Neural progenitor cell (in vitro differentiated cells): Measurements from ENCODE around the gene TFDP1. TPM values are rescaled to one million over a fixed set of nuclear protein-coding genes. Genes with fewer than 3 reads are reported as not detected.

Source experiments
- DNase-seq: peaks from one replicate; pipeline ENCODE4 v3.0.0-alpha.2; 2016; ENCODE audit warnings: low spot score
- H2AFZ ChIP-seq: fragments of 200-600 bp; sonication (generic); replicated peaks from 2 replicates; pipeline ENCODE4 v1.6.1; 2016; ENCODE audit warnings: antibody characterized with exemption
- H3F3A ChIP-seq: fragments of 200-600 bp; sonication (generic); 2 replicates; pipeline ENCODE4 v1.6.1; 2016; ENCODE audit warnings: antibody characterized with exemption, low read depth
- H3K27ac ChIP-seq: fragments of 200-600 bp; sonication (generic); 2 replicates; pipeline ENCODE4 v1.5.1; 2016; ENCODE audit warnings: mild to moderate bottlenecking
- H3K27me3 ChIP-seq: fragments of 200-600 bp; sonication (generic); 2 replicates; pipeline ENCODE4 v1.6.1; 2016; ENCODE audit warnings: mild to moderate bottlenecking, moderate library complexity
- H3K36me3 ChIP-seq: fragments of 200-600 bp; sonication (generic); 2 replicates; pipeline ENCODE4 v1.5.1; 2016
- H3K4me1 ChIP-seq: fragments of 200-600 bp; sonication (generic); 2 replicates; pipeline ENCODE4 v1.6.1; 2016; ENCODE audit warnings: mixed run types
- H3K4me2 ChIP-seq: fragments of 200-600 bp; sonication (generic); 2 replicates; pipeline ENCODE4 v1.6.1; 2016
- H3K4me3 ChIP-seq: fragments of 200-600 bp; sonication (generic); 2 replicates; pipeline ENCODE4 v1.5.1; 2016
- H3K79me2 ChIP-seq: fragments of 200-600 bp; sonication (generic); 2 replicates; pipeline ENCODE4 v1.6.1; 2016; ENCODE audit warnings: low read depth
- H3K9ac ChIP-seq: fragments of 200-600 bp; sonication (generic); 2 replicates; pipeline ENCODE4 v1.6.1; 2016
- H3K9me3 ChIP-seq: fragments of 200-600 bp; sonication (generic); 2 replicates; pipeline ENCODE4 v1.5.1; 2016; ENCODE audit warnings: low read depth
- H4K20me1 ChIP-seq: fragments of 200-600 bp; sonication (generic); 2 replicates; pipeline ENCODE4 v1.6.1; 2016; ENCODE audit warnings: low read depth
- H3K27ac Mint-ChIP-seq: 3 replicates; pipeline ENCODE4 v1.8.0; 2021; ENCODE audit warnings: mixed read lengths
- H3K27me3 Mint-ChIP-seq: 2 replicates; pipeline ENCODE4 v1.8.0; 2022; ENCODE audit warnings: low read depth, mild to moderate bottlenecking, inconsistent platforms, moderate library complexity, mixed read lengths; ENCODE audit not compliant: insufficient read depth
- H3K36me3 Mint-ChIP-seq: 3 replicates; pipeline ENCODE4 v1.8.0; 2021; ENCODE audit warnings: mixed read lengths
- H3K4me1 Mint-ChIP-seq: 3 replicates; pipeline ENCODE4 v1.8.0; 2021; ENCODE audit warnings: mixed read lengths
- H3K4me3 Mint-ChIP-seq: 3 replicates; pipeline ENCODE4 v1.8.0; 2021; ENCODE audit warnings: mild to moderate bottlenecking, moderate library complexity, mixed read lengths
- H3K9me3 Mint-ChIP-seq: 3 replicates; pipeline ENCODE4 v1.8.0; 2020; ENCODE audit warnings: mixed read lengths
- EZH2 ChIP-seq: fragments of 200-600 bp; sonication (generic); IDR thresholded peaks from 2 replicates; pipeline ENCODE4 v1.6.1; 2017; ENCODE audit warnings: antibody characterized with exemption, mild to moderate bottlenecking, moderate library complexity
- EZH2phosphoT487 ChIP-seq: fragments of 200-600 bp; sonication (generic); IDR thresholded peaks from 2 replicates; pipeline ENCODE4 v1.6.1; 2017; ENCODE audit warnings: antibody characterized with exemption
- total RNA-seq: library from RNA; depleted of rRNA; stranded (reverse); fragments of >200 nt; gene quantifications from 2 replicates; pipeline ENCODE4 v1.2.3, GENCODE V29; 2015; ENCODE audit warnings: low replicate concordance
- TF ChIP-seq, protein P1 (sequence below): fragments of 200-600 bp; sonication (generic); IDR thresholded peaks from 2 replicates; pipeline ENCODE4 v1.5.1; 2017; ENCODE audit warnings: antibody characterized with exemption, mild to moderate bottlenecking

Gene TFDP1
- total RNA-seq, 1 donor from 2014 or later: 88.6 TPM

- Mint-ChIP-seq H3K27me3 (no peaks in the 10 kb centered on the region), H3K36me3 (peaks cover 36% of the 10 kb centered on the region), H3K9me3 (no peaks in the 10 kb centered on the region), H3K27ac (peak overlapping the region; percentile 3), H3K4me3 (no peak overlapping the region), H3K4me1 (peaks cover 20% of the 10 kb centered on the region)
- no peaks in the 10 kb centered on the region for H3K9me3 ChIP-seq
- no peaks in the 10 kb centered on the region for H3K27me3 ChIP-seq
- H4K20me1 ChIP-seq: peaks cover 15% of the 10 kb centered on the region
- no peaks in the 10 kb centered on the region for H3K36me3 ChIP-seq
- no peaks in the 10 kb centered on the region for H3F3A ChIP-seq
- TF ChIP-seq EZH2 (no peak), EZH2phosphoT487 (no peak)
- TF ChIP-seq, protein P1, sequence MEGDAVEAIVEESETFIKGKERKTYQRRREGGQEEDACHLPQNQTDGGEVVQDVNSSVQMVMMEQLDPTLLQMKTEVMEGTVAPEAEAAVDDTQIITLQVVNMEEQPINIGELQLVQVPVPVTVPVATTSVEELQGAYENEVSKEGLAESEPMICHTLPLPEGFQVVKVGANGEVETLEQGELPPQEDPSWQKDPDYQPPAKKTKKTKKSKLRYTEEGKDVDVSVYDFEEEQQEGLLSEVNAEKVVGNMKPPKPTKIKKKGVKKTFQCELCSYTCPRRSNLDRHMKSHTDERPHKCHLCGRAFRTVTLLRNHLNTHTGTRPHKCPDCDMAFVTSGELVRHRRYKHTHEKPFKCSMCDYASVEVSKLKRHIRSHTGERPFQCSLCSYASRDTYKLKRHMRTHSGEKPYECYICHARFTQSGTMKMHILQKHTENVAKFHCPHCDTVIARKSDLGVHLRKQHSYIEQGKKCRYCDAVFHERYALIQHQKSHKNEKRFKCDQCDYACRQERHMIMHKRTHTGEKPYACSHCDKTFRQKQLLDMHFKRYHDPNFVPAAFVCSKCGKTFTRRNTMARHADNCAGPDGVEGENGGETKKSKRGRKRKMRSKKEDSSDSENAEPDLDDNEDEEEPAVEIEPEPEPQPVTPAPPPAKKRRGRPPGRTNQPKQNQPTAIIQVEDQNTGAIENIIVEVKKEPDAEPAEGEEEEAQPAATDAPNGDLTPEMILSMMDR: no peak
- H2AFZ ChIP-seq: no peak overlapping the region
- H3K79me2 ChIP-seq: peaks cover 31% of the 10 kb centered on the region
- H3K4me3 ChIP-seq: no peak overlapping the region
- no peaks in the 10 kb centered on the region for H3K4me1 ChIP-seq
- no peak overlapping the region for H3K27ac ChIP-seq
- no peak overlapping the region for H3K4me2 ChIP-seq
- H3K9ac ChIP-seq: no peak overlapping the region
- no peak for DNase-seq
Measured at GRCh38 chr13:113631341-113632095, 47.0 kb downstream of the TFDP1 start.

- H3K79me2 ChIP-seq: peaks cover 17% of the 10 kb centered on the region
- no peaks in the 10 kb centered on the region for H3F3A ChIP-seq
- no peak for DNase-seq
- no peaks in the 10 kb centered on the region for H3K36me3 ChIP-seq
- Mint-ChIP-seq H3K9me3 (no peaks in the 10 kb centered on the region), H3K27me3 (no peaks in the 10 kb centered on the region), H3K36me3 (peaks cover 45% of the 10 kb centered on the region), H3K4me1 (peaks cover 16% of the 10 kb centered on the region), H3K27ac (no peak overlapping the region), H3K4me3 (no peak overlapping the region)
- no peak overlapping the region for H3K9ac ChIP-seq
- peaks cover 15% of the 10 kb centered on the region for H4K20me1 ChIP-seq
- H3K27ac ChIP-seq: no peak overlapping the region
- no peak overlapping the region for H3K4me3 ChIP-seq
- no peaks in the 10 kb centered on the region for H3K9me3 ChIP-seq
- no peaks in the 10 kb centered on the region for H3K27me3 ChIP-seq
- no peak overlapping the region for H2AFZ ChIP-seq
- H3K4me2 ChIP-seq: no peak overlapping the region
- TF ChIP-seq EZH2: no peak
- TF ChIP-seq EZH2phosphoT487: no peak
- TF ChIP-seq, protein P1: no peak
- no peaks in the 10 kb centered on the region for H3K4me1 ChIP-seq
Measured at GRCh38 chr13:113632706-113633484, 48.3 kb downstream of the TFDP1 start.

- Histone ChIP-seq H3K9ac (no peak overlapping the region), H3K9me3 (no peaks in the 10 kb centered on the region), H4K20me1 (peaks cover 15% of the 10 kb centered on the region), H3K4me2 (no peak overlapping the region), H3K4me1 (no peaks in the 10 kb centered on the region), H3K4me3 (no peak overlapping the region), H3K36me3 (no peaks in the 10 kb centered on the region), H3F3A (no peaks in the 10 kb centered on the region), H3K27me3 (no peaks in the 10 kb centered on the region), H3K27ac (no peak overlapping the region), H3K79me2 (peaks cover 15% of the 10 kb centered on the region), H2AFZ (no peak overlapping the region)
- Mint-ChIP-seq H3K9me3 (no peaks in the 10 kb centered on the region), H3K36me3 (peaks cover 46% of the 10 kb centered on the region), H3K27me3 (no peaks in the 10 kb centered on the region), H3K4me1 (peaks cover 13% of the 10 kb centered on the region), H3K27ac (no peak overlapping the region), H3K4me3 (no peak overlapping the region)
- no peak for DNase-seq
- TF ChIP-seq EZH2: no peak
- no peak for TF ChIP-seq EZH2phosphoT487
- TF ChIP-seq, protein P1: no peak
Measured at GRCh38 chr13:113633485-113633873, 48.9 kb downstream of the TFDP1 start.
